IPS-20b (cell line): Measurements from ENCODE around the gene CCN2.
A peak's percentile ranks its signal among the peaks of the same experiment; 100 is the strongest.

ENCODE experiments used
- H3K27ac ChIP-seq: one replicate; pipeline ENCODE4 v1.5.1; 2013; ENCODE audit warnings: low read length
- H3K27me3 ChIP-seq: 2 replicates; pipeline ENCODE4 v1.6.1; 2013; ENCODE audit warnings: mild to moderate bottlenecking, low read length, inconsistent platforms; ENCODE audit not compliant: insufficient read depth
- H3K36me3 ChIP-seq: 2 replicates; pipeline ENCODE4 v1.6.1; 2013; ENCODE audit warnings: low read depth, mild to moderate bottlenecking, inconsistent platforms, low read length, moderate library complexity; ENCODE audit not compliant: insufficient read depth
- H3K4me1 ChIP-seq: 2 replicates; pipeline ENCODE4 v1.6.1; 2013; ENCODE audit warnings: mild to moderate bottlenecking, control low read depth, inconsistent platforms, low read length, moderate library complexity; ENCODE audit not compliant: insufficient read depth
- H3K4me3 ChIP-seq: 2 replicates; pipeline ENCODE4 v1.5.1; 2013; ENCODE audit warnings: mild to moderate bottlenecking, low read length, inconsistent platforms
- H3K9ac ChIP-seq: 2 replicates; pipeline ENCODE4 v1.6.1; 2013; ENCODE audit warnings: low read depth, mild to moderate bottlenecking, inconsistent platforms, low read length, moderate library complexity
- H3K9me3 ChIP-seq: 2 replicates; pipeline ENCODE4 v1.6.1; 2013; ENCODE audit warnings: mild to moderate bottlenecking, low read depth, low read length, inconsistent platforms; ENCODE audit not compliant: insufficient read depth

The CCN2 gene

GRCh38 chr6:131950767-131951575, at the start of gene CCN2:
TSS of gene CCN2 (minus strand) at chr6:131951372. CDS start at chr6:131951172, 200 bp downstream.
- Histone ChIP-seq H3K4me1 (peaks cover 55% of the 10 kb centered on the region), H3K9ac (peak within 1 kb of the TSS; percentile 83), H3K36me3 (peaks cover 40% of the 10 kb centered on the region), H3K27ac (no peak within 1 kb of the TSS), H3K4me3 (peak within 1 kb of the TSS; percentile 94), H3K27me3 (no peaks in the 10 kb centered on the region; the same call in 1 of the 2 replicates), H3K9me3 (no peaks in the 10 kb centered on the region)

GRCh38 chr6:132000296-132000695, 49.1 kb upstream of the CCN2 start:
- Histone ChIP-seq H3K4me1 (no peaks in the 10 kb centered on the region; the same call in 1 of the 2 replicates), H3K27ac (no peak overlapping the region), H3K9ac (no peak overlapping the region), H3K27me3 (no peaks in the 10 kb centered on the region), H3K9me3 (peaks cover 18% of the 10 kb centered on the region), H3K4me3 (no peak overlapping the region), H3K36me3 (no peaks in the 10 kb centered on the region)

DNA sequence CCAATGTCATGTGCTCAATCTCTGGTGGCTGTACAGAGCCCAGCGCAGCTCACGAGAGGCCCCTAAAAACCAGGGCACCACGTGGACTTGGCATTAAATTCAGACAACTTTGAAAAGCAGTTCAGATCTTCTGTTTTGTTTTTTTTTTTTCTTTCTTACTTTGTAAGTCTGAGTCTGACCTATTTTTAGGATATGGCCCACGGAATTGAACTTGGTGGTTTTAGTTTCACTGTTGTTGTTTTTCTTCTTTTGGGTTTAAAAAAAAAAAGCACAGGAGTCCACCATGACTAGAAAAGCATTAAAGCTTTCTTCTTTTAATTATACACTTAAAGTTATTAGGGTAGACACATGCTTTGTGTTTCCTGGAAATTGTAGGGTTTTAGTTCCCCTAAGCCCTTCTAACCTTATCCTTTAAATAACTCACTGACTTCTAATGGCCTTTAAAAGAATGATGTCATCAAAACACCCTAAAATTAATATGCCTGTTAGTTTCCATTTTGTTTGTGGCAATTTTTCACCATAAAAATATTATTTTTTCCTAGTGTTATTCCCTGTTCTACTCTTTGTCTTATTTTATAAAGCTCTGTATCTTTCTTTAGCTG, 48.5 kb upstream of the CCN2 start:
- H3K9me3 ChIP-seq, result peaks cover 16% of the 10 kb centered on the region
- no peak overlapping the region for H3K27ac ChIP-seq
- no peak overlapping the region for H3K9ac ChIP-seq
- no peaks in the 10 kb centered on the region; the same call in 1 of the 2 replicates for H3K4me1 ChIP-seq
- no peaks in the 10 kb centered on the region for H3K27me3 ChIP-seq
- no peak overlapping the region for H3K4me3 ChIP-seq
- no peaks in the 10 kb centered on the region for H3K36me3 ChIP-seq

- Histone ChIP-seq H3K27ac (no peak overlapping the region), H3K9ac (no peak overlapping the region), H3K36me3 (no peaks in the 10 kb centered on the region)
These were observed 47.2 kb upstream of the CCN2 start for GRCh38 chr6:131998255-131998982.

DNA sequence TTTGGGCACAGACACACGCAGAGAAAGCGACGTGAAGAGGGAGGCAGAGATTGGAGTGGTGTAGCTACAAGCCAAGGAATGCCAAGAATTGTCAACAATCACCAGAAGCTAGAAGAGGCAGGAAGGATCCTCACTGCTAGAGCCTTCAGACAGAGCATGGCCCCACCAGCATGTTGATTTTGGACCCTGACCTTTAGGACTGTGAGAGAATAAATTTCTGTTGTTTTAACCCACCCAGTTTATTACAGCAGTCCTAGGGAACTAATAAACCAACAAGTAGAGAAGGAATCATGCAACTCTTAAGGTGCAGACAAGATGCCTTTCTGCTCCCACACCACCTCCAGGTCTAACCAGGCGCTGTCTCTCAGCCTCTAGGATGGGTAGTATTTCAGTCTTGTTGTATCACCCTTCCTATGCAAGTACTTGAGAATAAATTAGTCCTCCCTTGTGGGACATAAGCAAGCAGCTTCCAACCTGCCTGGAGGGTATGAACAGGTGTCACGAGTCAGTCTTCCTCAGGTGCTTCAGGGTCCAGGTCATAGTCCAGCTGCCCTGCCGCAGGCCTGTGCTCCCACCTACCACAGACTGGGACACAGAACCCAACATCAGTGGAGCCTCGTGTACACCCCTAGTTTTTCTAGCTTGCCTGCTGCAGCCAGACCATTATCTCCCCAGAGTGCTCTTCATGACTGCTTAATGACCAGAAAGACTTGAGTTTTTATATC, 46.4 kb upstream of the CCN2 start:
- H3K4me1 ChIP-seq, result no peaks in the 10 kb centered on the region; the same call in 1 of the 2 replicates
- no peak overlapping the region for H3K27ac ChIP-seq
- no peak overlapping the region for H3K4me3 ChIP-seq
- no peak overlapping the region for H3K9ac ChIP-seq
- H3K27me3 ChIP-seq, result no peaks in the 10 kb centered on the region
- H3K9me3 ChIP-seq, result no peaks in the 10 kb centered on the region
- no peaks in the 10 kb centered on the region for H3K36me3 ChIP-seq

More at GRCh38 chr6:131998255-131998982, 47.2 kb upstream of the CCN2 start:
- Histone ChIP-seq H3K27me3 (no peaks in the 10 kb centered on the region), H3K4me1 (no peaks in the 10 kb centered on the region; the same call in 1 of the 2 replicates), H3K4me3 (no peak overlapping the region), H3K9me3 (peaks cover 4% of the 10 kb centered on the region; the same call in 1 of the 2 replicates)

DNA sequence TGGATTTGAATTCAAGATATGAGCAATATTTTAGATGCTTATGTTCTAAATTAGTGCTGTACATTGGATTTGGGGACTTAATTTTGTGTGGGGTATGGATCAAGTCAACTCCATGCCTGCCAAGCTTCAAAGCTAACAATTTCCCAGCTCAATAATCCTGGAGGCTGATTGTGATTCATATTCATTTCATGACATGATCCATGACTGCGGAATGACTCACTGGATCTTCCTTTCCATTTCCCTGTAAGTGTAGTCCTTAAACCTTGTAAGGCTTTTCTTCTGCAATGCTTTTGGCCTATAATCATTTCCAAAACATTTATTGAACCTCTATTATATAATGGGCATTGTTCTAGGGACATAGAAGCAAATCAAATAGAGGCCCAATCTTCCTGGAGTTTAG, 44.7 kb upstream of the CCN2 start:
- no peaks in the 10 kb centered on the region; the same call in 1 of the 2 replicates for H3K4me1 ChIP-seq
- H3K9me3 ChIP-seq, result no peaks in the 10 kb centered on the region
- no peak overlapping the region for H3K4me3 ChIP-seq
- no peak overlapping the region for H3K27ac ChIP-seq
- H3K9ac ChIP-seq, result no peak overlapping the region
- H3K36me3 ChIP-seq, result no peaks in the 10 kb centered on the region
- no peaks in the 10 kb centered on the region for H3K27me3 ChIP-seq

GRCh38 chr6:131992557-131992956, 41.4 kb upstream of the CCN2 start:
- Histone ChIP-seq H3K9me3 (no peaks in the 10 kb centered on the region), H3K4me3 (no peak overlapping the region), H3K4me1 (no peaks in the 10 kb centered on the region), H3K9ac (no peak overlapping the region), H3K36me3 (no peaks in the 10 kb centered on the region), H3K27ac (no peak overlapping the region), H3K27me3 (no peaks in the 10 kb centered on the region)

DNA sequence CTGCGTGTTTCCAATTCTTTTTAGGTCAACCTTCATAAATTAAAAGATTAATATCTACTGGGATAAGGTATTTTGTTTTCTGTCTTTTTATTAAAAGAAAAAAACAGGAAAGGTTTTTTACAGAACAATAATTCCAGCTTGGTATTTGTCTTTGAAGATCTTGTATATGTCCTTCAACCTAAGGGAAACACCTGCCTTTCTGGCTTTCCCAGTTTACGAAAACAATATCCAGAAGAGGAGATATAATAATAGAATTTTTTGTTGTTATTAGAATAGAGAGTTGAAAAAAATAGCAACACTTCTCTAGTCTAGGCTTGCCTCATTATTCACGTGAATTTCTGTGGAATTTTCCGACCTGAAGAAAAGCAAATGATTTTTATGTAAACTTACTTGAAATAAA, 37.9 kb upstream of the CCN2 start:
- no peaks in the 10 kb centered on the region for H3K9me3 ChIP-seq
- no peaks in the 10 kb centered on the region for H3K27me3 ChIP-seq
- H3K27ac ChIP-seq, result no peak overlapping the region
- H3K36me3 ChIP-seq, result no peaks in the 10 kb centered on the region
- H3K4me3 ChIP-seq, result no peak overlapping the region
- no peak overlapping the region for H3K9ac ChIP-seq
- no peaks in the 10 kb centered on the region for H3K4me1 ChIP-seq

DNA sequence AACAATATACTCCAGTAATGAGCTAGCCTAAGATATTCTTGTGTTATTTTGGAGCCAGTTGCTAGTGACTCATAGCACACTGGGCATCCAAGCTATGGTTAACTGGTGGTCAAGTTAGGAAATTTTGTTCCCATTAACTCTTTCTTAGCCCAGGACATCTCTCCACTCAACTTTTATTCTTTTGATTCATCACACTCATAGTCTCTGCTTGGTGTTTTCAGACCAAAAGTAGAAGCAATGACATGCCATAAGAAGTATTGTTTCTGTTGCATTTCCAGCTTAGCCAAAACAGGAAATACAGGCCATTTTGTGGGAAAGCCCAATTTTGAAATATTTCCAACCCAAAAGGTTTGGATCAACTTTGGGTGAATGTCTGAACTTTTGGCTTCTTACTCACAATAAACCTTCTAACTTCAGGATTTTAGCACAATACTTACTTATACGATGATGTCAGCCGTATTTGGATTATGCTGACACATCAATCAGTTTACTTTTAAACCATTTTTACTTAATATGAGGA, 31.6 kb upstream of the CCN2 start:
- Histone ChIP-seq H3K27me3 (no peaks in the 10 kb centered on the region), H3K27ac (no peak overlapping the region), H3K9me3 (no peaks in the 10 kb centered on the region), H3K4me1 (no peaks in the 10 kb centered on the region), H3K4me3 (no peak overlapping the region), H3K36me3 (no peaks in the 10 kb centered on the region), H3K9ac (no peak overlapping the region)

DNA sequence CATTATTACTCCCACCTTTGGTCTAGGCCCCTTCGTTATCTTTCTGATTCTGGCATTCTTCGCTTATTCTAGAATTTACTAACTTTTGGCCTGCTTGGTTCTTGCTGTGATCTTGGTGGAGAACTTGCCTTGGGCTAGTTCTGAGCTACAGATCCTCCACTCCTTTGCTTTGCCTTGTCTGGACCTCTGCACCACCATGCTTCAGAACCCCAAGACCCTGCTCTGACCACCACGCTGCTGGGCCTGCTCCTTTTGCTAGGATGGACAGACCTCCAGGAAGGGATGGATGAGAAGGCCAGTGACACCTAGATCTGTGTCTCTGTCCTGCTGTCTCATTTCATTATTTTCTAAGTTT, 30.4 kb upstream of the CCN2 start:
- Histone ChIP-seq H3K27ac (no peak overlapping the region), H3K4me1 (no peaks in the 10 kb centered on the region), H3K27me3 (no peaks in the 10 kb centered on the region)

More for the DNA sequence above, 30.4 kb upstream of the CCN2 start:
- no peak overlapping the region for H3K9ac ChIP-seq
- H3K9me3 ChIP-seq, result no peaks in the 10 kb centered on the region
- H3K36me3 ChIP-seq, result no peaks in the 10 kb centered on the region
- no peak overlapping the region for H3K4me3 ChIP-seq
